GM12875 (cell line): ENCODE results near the gene GLYAT.

Experiments used
- H3K4me3 ChIP-seq: one replicate; pipeline ENCODE4 v1.5.1; 2011; ENCODE audit warnings: low read depth, low read length, control low read depth
- CTCF ChIP-seq: IDR thresholded peaks from 2 replicates; pipeline ENCODE4 v1.5.1; 2011; ENCODE audit warnings: low read depth, mild to moderate bottlenecking, control low read depth, inconsistent platforms, low read length, moderate library complexity, borderline replicate concordance; ENCODE audit not compliant: insufficient read depth

The GLYAT gene

GRCh38 chr11:58676563-58677135 is 55.1 kb downstream of the GLYAT start:
- TF ChIP-seq CTCF: no peak

GRCh38 chr11:58675334-58676155 is 56.2 kb downstream of the GLYAT start:
- no peak overlapping the region for H3K4me3 ChIP-seq
- peak; percentile 97 for TF ChIP-seq CTCF

More at GRCh38 chr11:58676563-58677135, 55.1 kb downstream of the GLYAT start:
- H3K4me3 ChIP-seq: no peak overlapping the region

- no peak for TF ChIP-seq CTCF
- no peak overlapping the region for H3K4me3 ChIP-seq
Measured at GRCh38 chr11:58674609-58675008, 57.1 kb downstream of the GLYAT start.

- H3K4me3 ChIP-seq: no peak overlapping the region
- no peak for TF ChIP-seq CTCF
Measured at GRCh38 chr11:58671983-58672633, 59.6 kb downstream of the GLYAT start.

GRCh38 chr11:58659910-58660570 is 71.7 kb downstream of the GLYAT start:
- H3K4me3 ChIP-seq: no peak overlapping the region

GRCh38 chr11:58659404-58659803 is 72.3 kb downstream of the GLYAT start:
- no peak for TF ChIP-seq CTCF

More at GRCh38 chr11:58659910-58660570, 71.7 kb downstream of the GLYAT start:
- no peak for TF ChIP-seq CTCF

More at GRCh38 chr11:58659404-58659803, 72.3 kb downstream of the GLYAT start:
- H3K4me3 ChIP-seq: no peak overlapping the region
